Pancreas (tissue), 10 donors: Measurements from ENCODE around the gene LRIG1. TPM values are rescaled to one million over a fixed set of nuclear protein-coding genes. Genes with fewer than 3 reads are reported as not detected.

Source experiments
- ATAC-seq, 4 donors: fragments of 200-7000 bp; cut with Tn5 transposase; one replicate each; pipeline versions ENCODE4 v1.8.0 to v1.9.1; 2020; ENCODE audit warnings: mild to moderate bottlenecking in 4 of 4, moderate library complexity in 4 of 4
- DNase-seq, 6 donors: peaks; one replicate each; pipeline ENCODE4 v3.0.0-alpha.2; 2020
- FAIRE-seq: peaks from 2 replicates; lab custom pipeline; 2012; peaks lifted over from hg19 to GRCh38; lab: Jason Lieb, UNC
- H3K27ac ChIP-seq, 4 donors: fragments of 200-600 bp; sonication (generic); 1 replicate in 3 of 4; 2 replicates in 1 of 4; pipeline versions ENCODE4 v1.5.0 to v1.8.0; 2020
- H3K27me3 ChIP-seq, 4 donors: fragments of 200-600 bp; one replicate each; pipeline ENCODE4 v1.8.0; 2021
- H3K36me3 ChIP-seq, 3 donors: fragments of 200-600 bp; sonication (generic) in 1 of 3; one replicate each; pipeline versions ENCODE4 v1.5.0 to v1.8.0; 2020 to 2021
- H3K4me1 ChIP-seq, 3 donors: fragments of 200-600 bp; one replicate each; pipeline ENCODE4 v1.8.0; 2021
- H3K4me3 ChIP-seq, 4 donors: fragments of 200-600 bp; sonication (generic) in 2 of 4; one replicate each; pipeline versions ENCODE4 v1.5.0 to v1.8.0; 2020 to 2021
- H3K9me3 ChIP-seq, 4 donors: fragments of 200-600 bp; one replicate each; pipeline ENCODE4 v1.8.0; 2021
- WGBS, 2 donors: extraction: QIAGEN DNeasy Blood & Tissue Kit; methylation state at CpG; one replicate each; pipeline ENCODE4 v1.1.7; 2013; 5-methylcytosine and 5-hydroxymethylcytosine counted together
- intact Hi-C, 3 donors: fragments of 100-400 bp; cut with DNase I; formaldehyde crosslinking; loops; one replicate each; pipeline versions ENCODE4 v1.11.1 to v1.14.2; 2022
- polyA plus RNA-seq, 2 donors: library from polyadenylated mRNA; stranded (reverse); fragments of 200-250 nt; gene quantifications; one replicate each; pipeline ENCODE4 v1.2.3, GENCODE V29; 2013
- total RNA-seq, 6 donors: library from RNA; stranded (reverse); fragmentation: NEBNext Ultra II Directional in 4 of 6; extraction: Animal tissue kit (Norgen Biotek cat#: 25700) in 4 of 6; gene quantifications; one replicate each; pipeline versions ENCODE4 v1.2.1 to v1.2.4, GENCODE V29; 2021 to 2023
- TF ChIP-seq, protein P1 (sequence below), 4 donors: fragments of 200-600 bp; sonication (generic) in 3 of 4; IDR thresholded peaks; one replicate each; pipeline versions ENCODE4 v1.5.0 to v1.8.0; 2021; ENCODE audit warnings: antibody characterized with exemption in 4 of 4
- donor health status: healthy with polysubstance abuse.
- donor health status: DM: no; HTN: no; CAD: no; lungs with moderate emphysema.
- donor health status: DM: no; HTN: no; CAD: no.
- donor health status: control.
- donor health status: control.
- donor health status: Bipolar disorder and iron deficiency.
- donor health status: DM: yes; HTN: yes; CAD: no.
- donor health status: DM: no; HTN: no; CAD: no.
- donor health status: DM: no; HTN: no; CAD: no.
- donor health status: DM: yes; HTN: yes; CAD: no.

The LRIG1 gene
- total and polyA plus RNA-seq, 8 donors, result 32.7 to 104 (median 68.0) TPM

- 77 to 83% methylated on average over 24 of the region's 24 CpGs for WGBS, 2 donors
- TF ChIP-seq, protein P1, sequence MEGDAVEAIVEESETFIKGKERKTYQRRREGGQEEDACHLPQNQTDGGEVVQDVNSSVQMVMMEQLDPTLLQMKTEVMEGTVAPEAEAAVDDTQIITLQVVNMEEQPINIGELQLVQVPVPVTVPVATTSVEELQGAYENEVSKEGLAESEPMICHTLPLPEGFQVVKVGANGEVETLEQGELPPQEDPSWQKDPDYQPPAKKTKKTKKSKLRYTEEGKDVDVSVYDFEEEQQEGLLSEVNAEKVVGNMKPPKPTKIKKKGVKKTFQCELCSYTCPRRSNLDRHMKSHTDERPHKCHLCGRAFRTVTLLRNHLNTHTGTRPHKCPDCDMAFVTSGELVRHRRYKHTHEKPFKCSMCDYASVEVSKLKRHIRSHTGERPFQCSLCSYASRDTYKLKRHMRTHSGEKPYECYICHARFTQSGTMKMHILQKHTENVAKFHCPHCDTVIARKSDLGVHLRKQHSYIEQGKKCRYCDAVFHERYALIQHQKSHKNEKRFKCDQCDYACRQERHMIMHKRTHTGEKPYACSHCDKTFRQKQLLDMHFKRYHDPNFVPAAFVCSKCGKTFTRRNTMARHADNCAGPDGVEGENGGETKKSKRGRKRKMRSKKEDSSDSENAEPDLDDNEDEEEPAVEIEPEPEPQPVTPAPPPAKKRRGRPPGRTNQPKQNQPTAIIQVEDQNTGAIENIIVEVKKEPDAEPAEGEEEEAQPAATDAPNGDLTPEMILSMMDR (IDR thresholded peaks at IDR 0.05), result no peak
- Histone ChIP-seq H3K27me3 (no peaks in the 10 kb centered on the region), H3K36me3 (peaks cover 17 to 71% (median 30%) of the 10 kb centered on the region in 3 donors), H3K4me1 (peaks cover 10 to 16% (median 15%) of the 10 kb centered on the region in 3 donors), H3K9me3 (no peaks in the 10 kb centered on the region), H3K27ac (no peak overlapping the region), H3K4me3 (no peak overlapping the region)
- ATAC-seq (no peak), FAIRE-seq (no peak), DNase-seq (no peak)
- intact Hi-C loops, result loop anchor here in 1 of 3 donors (5.0 kb wide), 1 partner anchor 400 kb away; no protein-coding TSS in a partner anchor
Measured at GRCh38 chr3:66411961-66412887, 88.6 kb downstream of the LRIG1 start.

- ATAC-seq, result no peak
- peaks cover 17 to 79% (median 35%) of the 10 kb centered on the region in 3 donors for H3K36me3 ChIP-seq
Measured at GRCh38 chr3:66411474-66411873, 89.3 kb downstream of the LRIG1 start.

DNA sequence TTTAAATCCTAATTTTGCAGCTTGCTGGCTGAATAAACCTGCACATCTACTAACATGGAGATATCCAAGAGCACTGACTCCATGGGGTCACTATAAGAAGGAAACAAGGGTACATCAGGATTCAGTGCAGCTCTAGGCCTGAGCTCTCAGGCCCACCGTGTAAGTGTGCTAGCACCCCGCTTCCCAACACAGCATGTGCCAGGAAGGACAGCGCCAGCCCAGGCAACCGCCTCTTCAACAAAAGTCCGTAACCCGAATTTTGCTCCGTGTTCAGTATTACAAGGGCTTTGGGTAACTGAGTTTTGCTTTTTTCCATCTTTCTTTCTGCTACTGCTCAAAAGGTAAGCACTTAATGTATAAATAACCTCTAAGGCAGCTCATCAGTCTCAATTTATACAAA, 89.8 kb downstream of the LRIG1 start:
- Histone ChIP-seq H3K27me3 (no peaks in the 10 kb centered on the region), H3K9me3 (no peaks in the 10 kb centered on the region), H3K4me1 (peaks cover 3 to 10% (median 8%) of the 10 kb centered on the region in 3 donors), H3K27ac (no peak overlapping the region), H3K36me3 (peaks cover 17 to 84% (median 40%) of the 10 kb centered on the region in 3 donors), H3K4me3 (no peak overlapping the region)
- FAIRE-seq (no peak), ATAC-seq (no peak), DNase-seq (no peak)
- WGBS, 2 donors, result 90 to 93% methylated on average over 7 of the region's 7 CpGs
- intact Hi-C loops, result loop anchor here in 1 of 3 donors (5.0 kb wide), 1 partner anchor 401 kb away; no protein-coding TSS in a partner anchor
- TF ChIP-seq, protein P1 (IDR thresholded peaks at IDR 0.05), result no peak

More at GRCh38 chr3:66411474-66411873, 89.3 kb downstream of the LRIG1 start:
- intact Hi-C loops, result loop anchor here in 1 of 3 donors (5.0 kb wide), 1 partner anchor 401 kb away; no protein-coding TSS in a partner anchor
- H3K4me3 ChIP-seq, result no peak overlapping the region
- TF ChIP-seq, protein P1 (IDR thresholded peaks at IDR 0.05), result no peak
- no peak for DNase-seq
- no peak for FAIRE-seq
- WGBS, 2 donors, result 52 to 54% methylated on average over 8 of the region's 8 CpGs
- no peak overlapping the region for H3K27ac ChIP-seq
- H3K4me1 ChIP-seq, result peaks cover 6 to 15% (median 9%) of the 10 kb centered on the region in 3 donors
- no peaks in the 10 kb centered on the region for H3K27me3 ChIP-seq
- no peaks in the 10 kb centered on the region for H3K9me3 ChIP-seq

- WGBS, 2 donors, result 86 to 89% methylated on average over 24 of the region's 24 CpGs
- Histone ChIP-seq H3K36me3 (peaks cover 17 to 84% (median 49%) of the 10 kb centered on the region in 3 donors), H3K9me3 (no peaks in the 10 kb centered on the region), H3K4me1 (peaks cover 3 to 8% (median 6%) of the 10 kb centered on the region in 3 donors), H3K27ac (peak overlapping the region in 1 of 4 donors; percentile 13), H3K4me3 (no peak overlapping the region), H3K27me3 (no peaks in the 10 kb centered on the region)
- intact Hi-C loops, result loop anchor here in 2 of 3 donors (5.0 to 10.0 kb wide), 3 partner anchors 315 to 407 kb away; no protein-coding TSS in a partner anchor
- DNase-seq, result peak in 1 of 6 donors; percentile 41
- ATAC-seq, result no peak
- FAIRE-seq, result no peak
- TF ChIP-seq, protein P1 (IDR thresholded peaks at IDR 0.05), result no peak
Measured at GRCh38 chr3:66409771-66410754, 90.8 kb downstream of the LRIG1 start.
